Measurements from ENCODE around the gene ITIH5. TPM values are rescaled to one million over a fixed set of nuclear protein-coding genes. Genes with fewer than 3 reads are reported as not detected.

ITIH5 gene
- total and polyA plus RNA-seq, 2 of the 13 experiments (the other 11 are each of a cell fraction or from before 2014, with no cell fraction given): 4.7 to 8.9 TPM

GRCh38 chr10:7526017-7526400, 140.8 kb downstream of the ITIH5 start (continued):
- TF ChIP-seq ZNF574 (CRISPR knock-in tag; IDR thresholded peaks at IDR 0.05) (no peak), MAX (IDR thresholded peaks at IDR 0.05) (0 out of 2 replicates have a peak, but pooled peaks have one; percentile 19), CTCF (CRISPR knock-in tag; IDR thresholded peaks at IDR 0.05) (peak; percentile 60), AHR (CRISPR knock-in tag; IDR thresholded peaks at IDR 0.05) (0 out of 2 replicates have a peak, but pooled peaks have one; percentile 40), STAG1 (CRISPR knock-in tag; IDR thresholded peaks at IDR 0.05) (peak; percentile 26)

- ChIA-PET POLR2A (interaction anchor here (0.8 to 1.7 kb wide), 10 partner anchors 15 to 293 kb away, joined by 3 to 26 read pairs (median 6); partner anchors contain the start of genes ATP5F1C, ITIH2, KIN and TAF3), CTCF (ENCODE audit: low intra/inter-chr PET ratio, low total read pairs) (interaction anchor here (0.7 to 2.8 kb wide), 6 partner anchors 16 to 1777 kb away, joined by 4 to 57 read pairs (median 8); no protein-coding TSS in a partner anchor)
- no peaks in the 10 kb centered on the region for H3K36me3 ChIP-seq (replicated peaks in 1 of 2; ENCODE audit: control insufficient read depth in 1 of 2, insufficient read depth in 2 of 2, low read length in 2 of 2)
- H2AFZ ChIP-seq (ENCODE audit: low read length): peak overlapping the region; percentile 93
- H3K79me2 ChIP-seq (ENCODE audit: insufficient read depth, low read length): no peaks in the 10 kb centered on the region
- no peaks in the 10 kb centered on the region for H3K9me3 ChIP-seq (ENCODE audit: low read length)
- peak; percentile 91 for FAIRE-seq
- no peaks in the 10 kb centered on the region for H4K20me1 ChIP-seq (ENCODE audit: insufficient read depth, low read length)
- peaks cover 2 to 16% of the 10 kb centered on the region in 2 experiments; a peak in 3 of 5 replicates for H3K27me3 ChIP-seq (ENCODE audit: control insufficient read depth in 1 of 2, insufficient read depth in 2 of 2, low read length in 2 of 2)
- ATAC-seq: peak; percentile 88
- intact Hi-C loops (cut with micrococcal nuclease; ENCODE audit: unreplicated experiment) (loop anchor here (1.0 to 5.0 kb wide), 6 partner anchors 98 to 1779 kb away; partner anchors contain the start of gene ITIH5), in situ Hi-C loops (cut with HindIII; ENCODE audit: extremely low pct_ligation_motif_present, low pct_unique_long_range_greater_than_20kb) (loop anchor here (5.0 kb wide), 2 partner anchors 162 to 1777 kb away; no protein-coding TSS in a partner anchor)
- peaks cover 9% of the 10 kb centered on the region; the same call in 1 of the 2 replicates for H3K4me1 ChIP-seq (ENCODE audit: insufficient read depth, low read length)
- H3K4me2 ChIP-seq (ENCODE audit: low read depth, low read length): peak overlapping the region; percentile 83
- no TSS peak for BruUV-seq (replicated peaks)
- H3K9ac ChIP-seq (ENCODE audit: insufficient read depth, low read depth, low read length): peak overlapping the region; percentile 54
- no peak overlapping the region for H3K27ac ChIP-seq (ENCODE audit: extremely low read length, insufficient read depth, low read length)
- WGBS (ENCODE audit: low lambda C conversion rate): 3% methylated on average over 13 of the region's 16 CpGs
- peak overlapping the region; percentile 47 to 53 (median 47) for H3K4me3 ChIP-seq (replicated peaks in 1 of 3; ENCODE audit: insufficient read depth in 1 of 3, low read depth in 2 of 3, low read length in 3 of 3)
- peak; percentile 71 for DNase-seq (ENCODE audit: low spot score)
- TF ChIP-seq ZNF556 (CRISPR knock-in tag; IDR thresholded peaks at IDR 0.05; ENCODE audit: borderline replicate concordance) (no peak), CEBPG (CRISPR knock-in tag; IDR thresholded peaks at IDR 0.05) (no peak), GTF3A (CRISPR knock-in tag; conservative IDR thresholded peaks at IDR 0.05) (no peak), ZNF687 (CRISPR knock-in tag; IDR thresholded peaks at IDR 0.05) (no peak), ZMYM2 (CRISPR knock-in tag; IDR thresholded peaks at IDR 0.05) (no peak), RAD21 (CRISPR knock-in tag; IDR thresholded peaks at IDR 0.05) (peak; percentile 79)
Observed at GRCh38 chr10:7525314-7526016, 141.3 kb downstream of the ITIH5 start.
